Erythroblast (primary cell): ENCODE results near the gene BTBD10.
A peak's percentile ranks its signal among the peaks of the same experiment; 100 is the strongest.

Source experiments
- DNase-seq, 2 experiments: peaks; one replicate each; lab custom pipeline; 2025; lab: John Stamatoyannopoulos, UW
- GATA1 ChIP-seq: IDR thresholded peaks from 2 replicates; pipeline ENCODE4 v1.6.1; 2011; ENCODE audit warnings: low read depth, mild to moderate bottlenecking, control low read depth, low read length, moderate library complexity
- POLR2A ChIP-seq: IDR thresholded peaks from 2 replicates; pipeline ENCODE4 v1.6.1; 2011; ENCODE audit warnings: mild to moderate bottlenecking, low read length

Gene BTBD10

GRCh38 chr11:13368041-13368446 lies 95.0 kb downstream of the BTBD10 start:
- no peak for DNase-seq
- TF ChIP-seq GATA1 (no peak), POLR2A (no peak)

- no peak for DNase-seq
These were observed 95.9 kb downstream of the BTBD10 start for GRCh38 chr11:13367115-13367514.

GRCh38 chr11:13366266-13367026 lies 96.6 kb downstream of the BTBD10 start:
- DNase-seq, result no peak
- TF ChIP-seq POLR2A (no peak), GATA1 (no peak)

More at GRCh38 chr11:13367115-13367514, 95.9 kb downstream of the BTBD10 start:
- no peak for TF ChIP-seq POLR2A
- TF ChIP-seq GATA1, result no peak

GRCh38 chr11:13364388-13364787 lies 98.6 kb downstream of the BTBD10 start:
- no peak for DNase-seq
- TF ChIP-seq GATA1, result no peak

GRCh38 chr11:13362596-13363109 lies 100.4 kb downstream of the BTBD10 start:
- no peak for TF ChIP-seq POLR2A
- no peak for DNase-seq

- TF ChIP-seq GATA1 (no peak), POLR2A (no peak)
- no peak for DNase-seq
These were observed 104.3 kb downstream of the BTBD10 start for GRCh38 chr11:13358596-13359270.

GRCh38 chr11:13357232-13357631 lies 105.8 kb downstream of the BTBD10 start:
- no peak for DNase-seq
- no peak for TF ChIP-seq GATA1
- TF ChIP-seq POLR2A, result no peak

- no peak for DNase-seq
- TF ChIP-seq GATA1 (no peak), POLR2A (no peak)
These were observed 107.8 kb downstream of the BTBD10 start for GRCh38 chr11:13355191-13355590.

- TF ChIP-seq GATA1 (no peak), POLR2A (no peak)
- peak; percentile 12 for DNase-seq
These were observed 108.7 kb downstream of the BTBD10 start for GRCh38 chr11:13354335-13354734.

GRCh38 chr11:13352711-13353110 lies 110.3 kb downstream of the BTBD10 start:
- TF ChIP-seq GATA1 (no peak), POLR2A (no peak)
- peak in 1 of 2 experiments; percentile 19 for DNase-seq

- TF ChIP-seq POLR2A (no peak), GATA1 (no peak)
These were observed 113.4 kb downstream of the BTBD10 start for GRCh38 chr11:13349581-13349980.

GRCh38 chr11:13349046-13349445 lies 114.0 kb downstream of the BTBD10 start:
- TF ChIP-seq POLR2A (no peak), GATA1 (no peak)
- no peak for DNase-seq

More at GRCh38 chr11:13349581-13349980, 113.4 kb downstream of the BTBD10 start:
- no peak for DNase-seq

GRCh38 chr11:13348305-13348704 lies 114.7 kb downstream of the BTBD10 start:
- DNase-seq, result no peak
- no peak for TF ChIP-seq GATA1
- no peak for TF ChIP-seq POLR2A

- no peak for TF ChIP-seq POLR2A
- no peak for TF ChIP-seq GATA1
- DNase-seq, result no peak
These were observed 115.1 kb downstream of the BTBD10 start for GRCh38 chr11:13347901-13348300.
